GM18951 (cell line): ENCODE results near the gene SKIC2.
"Not testable (repeated sequence)": the region's sequence is repeated elsewhere in the genome, so short reads cannot be mapped to it uniquely, and the experiment has no call there.

Experiments
- in situ Hi-C: fragments of 300-500 bp; cut with MboI; formaldehyde crosslinking; loops from one replicate; pipeline ENCODE4 v1.12.0; 2022; ENCODE audit warnings: low sequenced_read_pairs, mixed read lengths, inconsistent platforms; ENCODE audit not compliant: unreplicated experiment

SKIC2 gene

DNA sequence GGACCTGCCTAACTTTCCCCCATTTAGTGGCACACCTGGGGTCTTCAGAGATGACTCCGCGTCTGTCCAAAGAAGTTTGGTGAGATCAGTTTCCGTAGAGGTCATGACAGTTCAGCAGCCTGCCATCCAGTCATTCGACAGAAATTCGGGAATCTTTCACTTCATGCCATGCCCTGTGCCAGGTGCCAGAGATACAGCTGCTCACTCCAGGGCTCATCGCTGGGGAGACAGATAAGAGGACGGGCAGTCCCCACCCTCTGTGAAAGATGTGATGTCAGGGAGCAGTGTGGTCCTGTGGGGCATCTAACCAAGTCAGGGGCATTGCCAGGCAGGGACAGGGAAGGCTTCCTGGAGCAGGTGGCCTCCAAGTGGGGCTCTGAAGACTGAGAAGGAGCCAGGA lies 44.3 kb downstream of the SKIC2 start:
- in situ Hi-C loops = not testable (repeated sequence)

DNA sequence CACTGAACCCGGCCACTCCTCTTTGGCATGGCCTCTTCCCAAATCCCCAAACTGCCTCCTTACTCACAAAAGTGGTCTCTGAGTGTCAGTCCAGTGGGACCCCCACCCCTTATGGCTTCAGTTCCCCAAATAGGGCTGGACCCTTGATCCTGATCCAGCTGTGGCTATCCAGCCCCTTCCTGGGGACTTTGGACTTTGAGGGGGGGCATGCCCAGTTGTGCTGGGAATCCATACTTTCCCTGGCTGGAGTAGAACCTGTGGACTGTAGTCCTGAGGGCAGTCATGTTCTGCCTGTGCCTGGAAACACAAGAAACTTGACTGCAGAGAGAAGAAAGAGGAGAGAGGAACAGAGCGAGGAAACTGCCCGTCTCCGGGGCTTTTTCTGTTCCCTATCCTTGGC lies 45.4 kb downstream of the SKIC2 start:
- in situ Hi-C loops = not testable (repeated sequence)

DNA sequence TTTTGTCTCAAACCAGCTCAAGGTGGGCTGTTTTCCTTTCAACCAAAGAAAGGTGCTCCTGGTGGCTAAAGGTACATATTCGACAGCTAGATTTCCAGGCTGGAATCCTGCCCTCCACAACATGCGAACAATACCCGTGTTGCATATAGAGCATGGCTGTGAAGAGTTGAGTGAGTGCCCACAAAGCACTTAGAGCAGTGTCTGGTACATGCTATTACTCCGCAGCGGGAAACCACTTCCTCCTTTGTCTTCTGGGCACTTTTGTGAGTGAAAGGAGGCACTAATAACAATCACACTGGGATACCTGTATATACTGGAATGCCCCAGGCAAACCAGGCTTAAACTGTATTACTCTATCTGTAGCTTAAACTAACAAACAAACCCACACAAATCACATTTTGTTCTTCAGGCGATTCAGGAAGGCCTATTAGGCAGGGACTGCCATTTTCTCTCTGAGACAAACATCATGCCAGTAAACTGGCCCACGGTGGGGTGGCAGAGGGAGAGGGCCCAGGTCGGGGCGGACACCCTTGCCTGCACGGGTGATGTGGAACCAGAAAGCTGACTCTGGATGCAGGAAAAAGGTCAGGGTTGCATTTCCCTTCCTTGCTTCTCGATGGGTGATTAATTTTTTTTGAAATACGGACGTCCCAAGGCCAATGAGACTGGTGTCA lies 46.0 kb downstream of the SKIC2 start:
- in situ Hi-C loops = not testable (repeated sequence)

DNA sequence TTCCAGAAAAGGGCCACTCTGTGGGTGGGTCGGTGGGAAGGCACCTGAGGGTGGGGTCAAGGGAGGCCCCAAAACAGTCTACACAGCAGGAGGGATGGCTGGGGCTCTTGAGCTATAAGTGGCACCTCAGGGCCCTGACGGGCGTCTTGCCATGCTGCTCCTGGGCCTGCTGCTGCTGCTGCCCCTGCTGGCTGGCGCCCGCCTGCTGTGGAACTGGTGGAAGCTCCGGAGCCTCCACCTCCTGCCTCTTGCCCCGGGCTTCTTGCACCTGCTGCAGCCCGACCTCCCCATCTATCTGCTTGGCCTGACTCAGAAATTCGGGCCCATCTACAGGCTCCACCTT lies 46.5 kb downstream of the SKIC2 start:
- in situ Hi-C loops = not testable (repeated sequence)

DNA sequence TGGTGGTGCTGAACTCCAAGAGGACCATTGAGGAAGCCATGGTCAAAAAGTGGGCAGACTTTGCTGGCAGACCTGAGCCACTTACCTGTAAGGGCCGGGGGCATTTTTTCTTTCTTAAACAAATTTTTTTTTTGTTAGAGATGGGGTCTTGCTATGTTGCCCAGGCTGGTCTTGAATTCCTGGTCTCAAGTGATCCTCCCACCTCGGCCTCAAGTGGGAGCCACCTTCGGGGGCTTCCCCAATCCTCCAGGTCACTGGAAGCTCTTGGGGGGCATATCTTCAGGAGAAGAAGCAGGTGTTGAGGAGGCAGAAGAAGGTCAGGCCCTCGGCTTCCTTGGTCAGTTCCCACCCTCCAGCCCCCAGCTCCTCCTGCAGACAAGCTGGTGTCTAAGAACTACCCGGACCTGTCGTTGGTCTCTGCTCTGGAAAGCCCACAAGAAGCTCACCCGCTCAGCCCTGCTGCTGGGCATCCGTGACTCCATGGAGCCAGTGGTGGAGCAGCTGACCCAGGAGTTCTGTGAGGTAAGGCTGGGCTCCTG lies 47.1 kb downstream of the SKIC2 start:
- in situ Hi-C loops = not testable (repeated sequence)

DNA sequence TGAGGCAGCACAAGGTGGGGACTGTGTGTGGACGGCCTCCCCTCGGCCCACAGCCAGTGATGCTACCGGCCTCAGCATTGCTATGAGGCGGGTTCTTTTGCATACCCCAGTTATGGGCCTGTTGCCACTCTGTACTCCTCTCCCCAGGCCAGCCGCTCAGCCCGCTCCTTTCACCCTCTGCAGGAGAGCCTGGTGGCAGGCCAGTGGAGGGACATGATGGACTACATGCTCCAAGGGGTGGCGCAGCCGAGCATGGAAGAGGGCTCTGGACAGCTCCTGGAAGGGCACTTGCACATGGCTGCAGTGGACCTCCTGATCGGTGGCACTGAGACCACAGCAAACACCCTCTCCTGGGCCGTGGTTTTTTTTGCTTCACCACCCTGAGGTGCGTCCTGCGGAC lies 48.1 kb downstream of the SKIC2 start:
- in situ Hi-C loops = not testable (repeated sequence)

DNA sequence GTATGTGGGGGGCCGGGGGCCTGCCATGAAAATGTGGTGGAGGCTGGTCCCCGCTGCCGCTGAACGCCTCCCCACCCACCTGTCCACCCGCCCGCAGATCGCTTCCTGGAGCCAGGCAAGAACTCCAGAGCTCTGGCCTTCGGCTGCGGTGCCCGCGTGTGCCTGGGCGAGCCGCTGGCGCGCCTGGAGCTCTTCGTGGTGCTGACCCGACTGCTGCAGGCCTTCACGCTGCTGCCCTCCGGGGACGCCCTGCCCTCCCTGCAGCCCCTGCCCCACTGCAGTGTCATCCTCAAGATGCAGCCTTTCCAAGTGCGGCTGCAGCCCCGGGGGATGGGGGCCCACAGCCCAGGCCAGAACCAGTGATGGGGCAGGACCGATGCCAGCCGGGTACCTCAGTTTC lies 49.1 kb downstream of the SKIC2 start:
- in situ Hi-C loops = not testable (repeated sequence)

DNA sequence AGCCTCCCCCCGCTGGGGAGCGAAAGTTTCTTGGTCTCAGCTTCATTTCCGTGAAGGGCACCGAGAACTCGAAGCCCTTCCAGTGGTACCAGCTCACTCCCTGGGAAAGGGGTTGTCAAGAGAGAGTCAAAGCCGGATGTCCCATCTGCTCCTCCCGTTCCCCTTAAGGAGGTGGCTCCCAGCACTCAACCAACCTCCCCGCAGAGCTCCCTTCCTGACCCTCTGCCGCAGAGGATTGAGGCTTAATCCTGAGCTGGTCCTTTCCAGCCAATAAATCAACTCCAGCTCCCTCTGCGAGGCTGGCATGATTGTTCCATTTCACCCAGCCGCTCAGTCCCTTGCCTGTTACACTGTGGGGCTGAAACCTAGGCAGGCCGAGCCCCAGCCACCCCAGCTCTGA lies 49.6 kb downstream of the SKIC2 start:
- in situ Hi-C loops = not testable (repeated sequence)

DNA sequence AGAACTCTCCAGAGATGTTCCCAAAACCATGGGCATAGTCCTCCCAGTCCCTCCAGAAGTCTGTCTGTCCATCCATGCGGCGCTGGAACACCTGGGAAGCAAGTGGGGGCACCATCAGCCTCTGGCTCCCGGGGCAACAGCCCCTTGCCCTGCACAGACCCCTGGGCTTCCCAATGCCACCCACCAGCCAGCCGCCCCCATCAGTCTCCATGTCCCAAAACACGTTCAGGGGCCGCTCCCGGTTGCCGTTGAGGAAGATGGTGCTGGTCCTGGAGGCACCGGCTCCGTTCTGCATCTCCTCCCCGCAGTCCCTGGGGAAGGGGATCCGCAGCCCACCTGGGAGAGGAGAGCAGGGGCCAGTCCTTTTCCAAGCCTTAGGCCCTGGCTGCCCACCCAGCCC lies 50.6 kb downstream of the SKIC2 start:
- in situ Hi-C loops = not testable (repeated sequence)

DNA sequence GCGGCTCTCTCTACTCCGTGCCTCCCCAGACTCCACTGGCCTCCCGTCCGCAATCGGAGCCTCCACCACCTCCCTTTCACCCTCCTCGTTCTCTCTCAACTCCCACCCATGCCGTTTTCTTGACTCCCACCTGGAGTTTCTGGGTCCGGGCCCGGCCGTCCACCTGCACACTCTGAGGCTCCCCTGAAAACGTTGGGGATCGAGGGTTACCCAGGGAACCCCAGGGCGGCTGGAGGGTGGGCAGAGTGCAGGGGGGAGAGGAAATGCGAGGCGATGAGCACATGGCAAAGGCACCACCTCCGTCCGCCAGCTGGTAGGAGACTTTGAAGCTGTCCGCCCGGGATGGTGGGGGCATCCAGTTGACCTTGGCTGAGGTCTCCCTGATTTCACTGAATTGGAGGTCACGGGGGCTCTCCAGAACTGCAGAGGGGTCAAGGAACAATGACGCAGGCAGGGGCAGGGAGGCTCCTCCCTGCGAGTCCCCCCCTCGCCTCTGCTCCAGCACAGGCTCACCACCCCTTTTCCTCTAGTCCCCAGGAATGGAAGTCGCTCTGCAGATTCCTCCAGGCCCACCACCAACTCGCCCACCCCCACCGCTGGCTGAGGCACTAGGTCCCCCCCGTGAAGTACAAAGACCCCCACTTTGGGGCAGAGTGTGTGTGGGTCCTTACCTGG lies 52.0 kb downstream of the SKIC2 start:
- in situ Hi-C loops = not testable (repeated sequence)

DNA sequence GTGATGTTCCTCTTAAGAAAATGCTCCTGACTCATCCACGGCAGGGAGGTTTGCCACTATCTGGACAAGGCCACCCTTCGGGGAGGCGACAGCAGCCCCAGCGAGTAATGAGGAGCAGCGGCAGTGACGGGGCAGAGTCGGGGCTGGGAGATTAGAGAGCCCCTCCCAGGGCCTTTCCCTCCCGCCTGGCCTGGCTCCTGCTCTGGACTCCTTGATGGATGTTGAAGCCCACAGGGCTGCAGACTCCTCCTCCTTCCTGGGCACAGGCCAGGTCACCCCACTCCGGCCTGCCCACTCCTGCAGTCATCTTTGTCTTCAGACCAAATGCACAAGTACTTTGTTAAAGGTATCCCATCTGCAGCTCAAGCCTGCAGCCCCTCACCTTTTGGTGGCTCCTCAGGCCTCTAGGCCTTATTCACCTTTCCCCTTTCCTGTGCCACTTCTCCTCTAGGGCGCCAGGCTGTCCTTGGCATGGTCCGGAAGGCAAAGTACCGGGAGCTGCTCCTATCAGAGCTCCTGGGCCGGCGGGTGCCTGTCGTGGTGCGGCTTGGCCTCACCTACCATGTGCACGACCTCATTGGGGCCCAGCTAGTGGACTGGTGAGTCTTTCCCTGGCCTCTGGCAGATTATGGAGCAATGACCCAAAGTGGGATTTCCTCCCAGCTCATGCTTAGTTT lies 54.1 kb downstream of the SKIC2 start:
- in situ Hi-C loops = not testable (repeated sequence)

DNA sequence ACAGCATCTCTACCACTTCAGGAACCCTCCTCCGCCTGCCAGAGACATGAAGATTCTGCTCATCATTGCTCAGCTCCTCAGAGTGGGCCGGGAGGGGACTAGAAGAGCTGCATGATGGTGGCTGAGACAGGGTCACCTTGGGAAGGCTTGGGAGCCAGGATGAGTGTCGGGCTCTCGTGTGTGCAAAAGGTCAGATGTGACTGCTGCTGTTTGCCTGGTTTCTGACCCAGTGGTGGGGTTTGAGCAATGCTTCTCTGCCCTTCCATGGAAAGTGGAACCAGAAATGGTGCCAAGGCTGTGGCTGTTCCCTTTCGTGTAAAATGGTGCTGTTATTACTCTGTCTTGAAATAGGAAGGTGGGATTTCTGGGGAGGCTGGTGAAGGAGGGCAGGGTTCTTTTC lies 54.8 kb downstream of the SKIC2 start:
- in situ Hi-C loops = not testable (repeated sequence)

DNA sequence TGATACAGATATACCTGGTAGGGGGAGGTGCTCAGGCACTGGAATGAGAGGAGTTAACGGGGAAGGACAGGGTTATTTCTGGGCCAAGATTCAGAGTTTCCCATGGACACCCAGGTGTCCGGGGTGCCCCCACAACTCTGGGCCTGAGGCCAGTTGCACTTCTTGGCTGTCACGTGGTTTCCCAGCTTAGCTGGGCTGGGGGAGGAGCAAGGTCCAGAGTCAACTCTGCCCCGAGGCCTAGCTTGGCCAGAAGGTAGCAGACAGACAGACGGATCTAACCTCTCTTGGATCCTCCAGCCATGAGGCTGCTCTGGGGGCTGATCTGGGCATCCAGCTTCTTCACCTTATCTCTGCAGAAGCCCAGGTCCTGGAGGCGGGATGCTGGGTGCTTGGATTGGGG lies 55.6 kb downstream of the SKIC2 start, which contains the start of gene C4B:
TSS of gene C4B (plus strand) at position 249 of the 400 bp plus-strand sequence. CDS start at position 300, 51 bp downstream.
- in situ Hi-C loops = not testable (repeated sequence)
